Tibial nerve (tissue), 4 donors: ENCODE results near the gene OLA1. TPM values are rescaled to one million over a fixed set of nuclear protein-coding genes. Genes with fewer than 3 reads are reported as not detected.

Source experiments
- DNase-seq, 2 donors: peaks; one replicate each; pipeline ENCODE4 v3.0.0-alpha.2; 2019; ENCODE audit warnings: low spot score in 2 of 2
- H3K27ac ChIP-seq, 4 donors: fragments of 200-600 bp; sonication (generic) in 3 of 4; one replicate each; pipeline ENCODE4 v1.5.1; 2017 to 2019; ENCODE audit warnings: mild to moderate bottlenecking in 1 of 4
- H3K27me3 ChIP-seq, 2 donors: fragments of 200-600 bp; sonication (generic) in 1 of 2; one replicate each; pipeline versions ENCODE4 v1.5.1 to v1.6.0; 2017 to 2019
- H3K36me3 ChIP-seq, 3 donors: fragments of 200-600 bp; sonication (generic); one replicate each; pipeline ENCODE4 v1.5.1; 2018 to 2019
- H3K4me1 ChIP-seq, 4 donors: fragments of 200-600 bp; sonication (generic) in 3 of 4; one replicate each; pipeline ENCODE4 v1.5.1; 2017 to 2019
- H3K4me3 ChIP-seq, 4 donors: fragments of 200-600 bp; sonication (generic) in 3 of 4; one replicate each; pipeline ENCODE4 v1.5.1; 2017 to 2019; ENCODE audit warnings: mild to moderate bottlenecking in 1 of 4, moderate library complexity in 1 of 4
- H3K9me3 ChIP-seq, 4 donors: fragments of 200-600 bp; sonication (generic) in 3 of 4; one replicate each; pipeline ENCODE4 v1.5.1; 2017 to 2019
- EP300 ChIP-seq, 2 donors: sonication (generic); formaldehyde crosslinking; IDR thresholded peaks; one replicate each; pipeline ENCODE4 v1.6.1; 2017; ENCODE audit warnings: antibody characterized with exemption in 2 of 2, mild to moderate bottlenecking in 1 of 2
- POLR2A ChIP-seq, 2 donors: fragments of 450-650 bp; IDR thresholded peaks; one replicate each; pipeline ENCODE4 v1.6.1; 2017; ENCODE audit warnings: antibody characterized with exemption in 2 of 2, mild to moderate bottlenecking in 2 of 2, moderate library complexity in 2 of 2
- WGBS, 2 donors: methylation state at CpG; one replicate each; pipeline ENCODE4 v1.1.5; 2018; 5-methylcytosine and 5-hydroxymethylcytosine counted together
- total RNA-seq, 4 donors: library from RNA; depleted of rRNA; stranded (reverse); fragments of >200 nt; gene quantifications; one replicate each; pipeline ENCODE4 v1.1.0, GENCODE V29; 2016
- TF ChIP-seq, protein P1 (sequence below), 5 experiments: fragments of 200-600 bp in 3 of 5; fragments of 450-650 bp in 2 of 5; sonication (generic) in 3 of 5; IDR thresholded peaks; one replicate each; pipeline ENCODE4 v1.5.1; 2016 to 2019; ENCODE audit warnings: antibody characterized with exemption in 5 of 5, mild to moderate bottlenecking in 3 of 5, moderate library complexity in 2 of 5

OLA1 gene
- total RNA-seq, 4 donors from 2014 or later = 32.0 to 69.0 (median 45.5) TPM

DNA sequence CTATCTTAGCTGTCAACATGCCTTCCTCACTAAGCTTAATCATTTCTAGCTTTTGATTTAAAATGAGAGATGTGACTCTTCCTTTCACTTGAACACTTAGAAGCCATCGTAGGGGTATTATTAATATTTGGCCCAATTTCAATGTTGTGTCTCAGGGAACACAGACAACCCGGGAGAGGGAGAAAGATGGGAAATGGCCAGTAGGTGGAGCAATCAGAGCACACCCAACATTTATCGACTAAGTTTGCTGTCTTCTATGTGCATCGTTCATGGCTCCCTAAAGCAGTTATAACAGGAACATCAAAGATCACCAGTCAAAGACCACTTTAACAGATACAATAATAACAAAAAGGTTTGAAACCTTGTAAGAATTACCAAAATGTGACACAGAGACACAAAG, 110.2 kb downstream of the OLA1 start:
- H3K4me1 ChIP-seq = no peaks in the 10 kb centered on the region
- no peak for DNase-seq
- no peak overlapping the region for H3K4me3 ChIP-seq
- no peak overlapping the region for H3K27ac ChIP-seq
- H3K36me3 ChIP-seq = peaks cover 0 to 26% (median 0%) of the 10 kb centered on the region in 3 donors
- TF ChIP-seq, protein P1, sequence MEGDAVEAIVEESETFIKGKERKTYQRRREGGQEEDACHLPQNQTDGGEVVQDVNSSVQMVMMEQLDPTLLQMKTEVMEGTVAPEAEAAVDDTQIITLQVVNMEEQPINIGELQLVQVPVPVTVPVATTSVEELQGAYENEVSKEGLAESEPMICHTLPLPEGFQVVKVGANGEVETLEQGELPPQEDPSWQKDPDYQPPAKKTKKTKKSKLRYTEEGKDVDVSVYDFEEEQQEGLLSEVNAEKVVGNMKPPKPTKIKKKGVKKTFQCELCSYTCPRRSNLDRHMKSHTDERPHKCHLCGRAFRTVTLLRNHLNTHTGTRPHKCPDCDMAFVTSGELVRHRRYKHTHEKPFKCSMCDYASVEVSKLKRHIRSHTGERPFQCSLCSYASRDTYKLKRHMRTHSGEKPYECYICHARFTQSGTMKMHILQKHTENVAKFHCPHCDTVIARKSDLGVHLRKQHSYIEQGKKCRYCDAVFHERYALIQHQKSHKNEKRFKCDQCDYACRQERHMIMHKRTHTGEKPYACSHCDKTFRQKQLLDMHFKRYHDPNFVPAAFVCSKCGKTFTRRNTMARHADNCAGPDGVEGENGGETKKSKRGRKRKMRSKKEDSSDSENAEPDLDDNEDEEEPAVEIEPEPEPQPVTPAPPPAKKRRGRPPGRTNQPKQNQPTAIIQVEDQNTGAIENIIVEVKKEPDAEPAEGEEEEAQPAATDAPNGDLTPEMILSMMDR (IDR thresholded peaks at IDR 0.05) = no peak
- no peak for TF ChIP-seq POLR2A (IDR thresholded peaks at IDR 0.05)
- no peak for TF ChIP-seq EP300 (IDR thresholded peaks at IDR 0.05)
- H3K9me3 ChIP-seq = peaks cover 0 to 8% (median 0%) of the 10 kb centered on the region in 4 donors
- H3K27me3 ChIP-seq = no peaks in the 10 kb centered on the region
- WGBS, 2 donors = 84 to 88% methylated on average over 4 of the region's 4 CpGs

DNA sequence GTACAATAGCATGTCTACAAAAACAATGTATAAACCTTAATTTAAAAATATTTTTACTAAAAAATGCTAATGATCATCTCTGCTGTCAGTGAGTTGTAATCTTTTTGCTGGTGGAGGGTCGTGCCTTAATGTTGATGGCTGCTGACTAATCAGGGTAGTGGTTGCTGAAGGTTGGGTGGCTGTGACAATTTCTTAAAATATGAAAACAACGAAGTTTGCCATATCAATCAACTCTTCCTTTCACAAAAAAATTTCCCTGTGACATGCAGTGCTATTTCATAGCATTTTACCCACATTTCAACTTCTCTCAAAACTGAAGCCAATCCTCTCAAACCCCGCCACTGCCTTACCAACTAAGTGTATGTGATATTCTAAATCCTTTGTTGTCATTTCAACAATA, 112.4 kb downstream of the OLA1 start:
- no peak overlapping the region for H3K27ac ChIP-seq
- no peaks in the 10 kb centered on the region for H3K4me1 ChIP-seq
- peaks cover 0 to 26% (median 0%) of the 10 kb centered on the region in 3 donors for H3K36me3 ChIP-seq
- no peak for DNase-seq
- H3K27me3 ChIP-seq = no peaks in the 10 kb centered on the region
- H3K9me3 ChIP-seq = peaks cover 0 to 8% (median 0%) of the 10 kb centered on the region in 4 donors
- no peak overlapping the region for H3K4me3 ChIP-seq
- 93 to 97% methylated on average over 3 of the region's 3 CpGs for WGBS, 2 donors
- TF ChIP-seq, protein P1 (IDR thresholded peaks at IDR 0.05) = no peak
- no peak for TF ChIP-seq EP300 (IDR thresholded peaks at IDR 0.05)
- no peak for TF ChIP-seq POLR2A (IDR thresholded peaks at IDR 0.05)

DNA sequence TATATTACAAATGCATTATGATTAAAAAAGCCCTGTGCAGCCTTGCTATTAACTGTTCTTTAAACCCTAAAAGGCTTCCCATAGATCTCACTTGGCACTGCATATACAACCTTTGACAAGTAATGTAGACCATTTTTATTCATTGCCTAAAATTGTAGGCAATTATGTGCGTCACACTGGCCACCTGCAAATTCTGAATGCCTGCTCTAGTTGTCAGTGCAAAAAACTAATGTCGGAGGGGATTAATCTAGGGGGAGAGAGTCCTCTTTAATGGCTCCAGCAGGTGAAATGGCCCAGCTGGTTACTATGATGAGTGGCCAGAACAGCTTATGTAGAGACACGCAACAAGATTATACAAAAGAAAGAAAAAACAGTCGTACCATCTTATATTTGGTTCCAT, 123.2 kb downstream of the OLA1 start:
- Histone ChIP-seq H3K9me3 (no peaks in the 10 kb centered on the region), H3K4me3 (no peak overlapping the region), H3K4me1 (no peaks in the 10 kb centered on the region), H3K27me3 (no peaks in the 10 kb centered on the region), H3K36me3 (no peaks in the 10 kb centered on the region), H3K27ac (no peak overlapping the region)
- WGBS, 2 donors = 93 to 95% methylated on average over 4 of the region's 4 CpGs
- no peak for DNase-seq
- TF ChIP-seq, protein P1 (IDR thresholded peaks at IDR 0.05) = no peak
- TF ChIP-seq POLR2A (IDR thresholded peaks at IDR 0.05) = no peak
- TF ChIP-seq EP300 (IDR thresholded peaks at IDR 0.05) = no peak

DNA sequence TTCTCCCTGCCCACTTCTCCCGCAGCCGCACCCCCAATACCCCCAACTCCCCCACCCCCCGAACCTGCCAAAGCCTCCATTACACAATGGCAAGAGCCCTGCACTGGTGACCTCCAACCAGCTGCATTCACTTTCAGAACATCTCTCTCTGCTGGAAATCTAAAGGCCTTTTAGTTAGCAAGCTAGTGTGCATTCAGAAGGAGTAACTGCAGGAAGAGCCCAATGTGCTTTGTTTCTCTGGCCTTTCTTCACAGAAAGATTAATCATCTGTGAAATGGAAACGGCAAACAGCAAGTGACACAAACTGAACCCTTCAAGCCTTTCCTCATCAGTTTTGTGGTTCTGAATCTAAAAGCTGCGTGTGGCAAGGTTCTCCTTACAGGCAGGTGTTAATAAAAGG, 124.2 kb downstream of the OLA1 start:
- 68 to 76% methylated on average over 5 of the region's 5 CpGs for WGBS, 2 donors
- TF ChIP-seq EP300 (IDR thresholded peaks at IDR 0.05) = no peak
- TF ChIP-seq POLR2A (IDR thresholded peaks at IDR 0.05) = no peak
- TF ChIP-seq, protein P1 (IDR thresholded peaks at IDR 0.05) = no peak
- Histone ChIP-seq H3K36me3 (no peaks in the 10 kb centered on the region), H3K27ac (no peak overlapping the region), H3K9me3 (no peaks in the 10 kb centered on the region), H3K4me1 (no peaks in the 10 kb centered on the region), H3K4me3 (no peak overlapping the region), H3K27me3 (no peaks in the 10 kb centered on the region)
- no peak for DNase-seq

DNA sequence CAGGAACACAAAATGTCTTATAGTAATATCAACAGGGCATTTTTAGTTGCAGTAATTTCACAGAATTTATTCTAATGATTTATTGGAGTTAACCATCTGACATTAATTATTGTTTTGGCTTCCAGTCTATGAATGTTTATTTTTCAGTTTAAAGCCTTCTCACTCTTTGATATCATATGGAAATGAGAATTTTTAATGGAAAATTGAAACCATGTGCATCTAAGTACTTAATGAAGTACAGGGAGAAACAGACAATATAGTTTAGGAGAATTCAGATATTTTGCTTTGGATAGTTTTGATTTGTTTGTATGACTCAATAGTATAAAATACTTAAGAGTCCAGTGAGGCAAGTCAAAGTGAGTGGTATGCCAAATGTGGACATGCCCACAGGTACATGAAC, 126.1 kb downstream of the OLA1 start:
- Histone ChIP-seq H3K27ac (no peak overlapping the region), H3K4me3 (no peak overlapping the region), H3K9me3 (no peaks in the 10 kb centered on the region), H3K36me3 (no peaks in the 10 kb centered on the region), H3K27me3 (no peaks in the 10 kb centered on the region), H3K4me1 (peaks cover 0 to 4% (median 0%) of the 10 kb centered on the region in 4 donors)
- no peak for DNase-seq
- TF ChIP-seq, protein P1 (IDR thresholded peaks at IDR 0.05) = no peak
- TF ChIP-seq POLR2A (IDR thresholded peaks at IDR 0.05) = no peak
- no peak for TF ChIP-seq EP300 (IDR thresholded peaks at IDR 0.05)
